HG03354 (cell line): ENCODE data around the gene COG8.

Source experiments
- ATAC-seq: cut with Tn5 transposase; IDR thresholded peaks from one replicate; pipeline ENCODE4 v1.9.1; 2021; ENCODE audit warnings: mild to moderate bottlenecking; ENCODE audit not compliant: unreplicated experiment, poor library complexity, severe bottlenecking

COG8 gene

GRCh38 chr16:69349536-69349935 is 10.2 kb upstream of the COG8 start:
- ATAC-seq = no peak

DNA sequence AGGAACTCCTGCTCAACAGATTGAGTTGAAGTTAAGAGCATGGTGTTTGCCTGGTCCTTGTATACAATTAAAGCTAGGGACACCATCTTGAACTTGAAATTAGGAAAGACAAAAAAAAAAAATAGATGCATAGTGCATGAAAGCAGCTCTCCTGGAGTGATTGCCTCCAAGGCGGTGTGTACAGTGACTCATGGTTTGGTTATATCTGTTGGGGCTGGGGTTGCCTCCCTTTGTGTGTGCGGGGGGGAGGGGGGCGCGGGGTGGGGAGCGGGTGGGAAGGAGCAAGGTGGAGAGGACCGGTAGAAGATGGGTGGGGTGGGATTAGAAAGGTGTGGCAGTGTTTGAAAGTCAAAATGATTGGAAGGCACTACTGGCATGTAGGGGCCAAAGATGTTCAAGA is 8.9 kb upstream of the COG8 start:
- no peak for ATAC-seq

- no peak for ATAC-seq
Measured at GRCh38 chr16:69346683-69347082, 7.3 kb upstream of the COG8 start.

DNA sequence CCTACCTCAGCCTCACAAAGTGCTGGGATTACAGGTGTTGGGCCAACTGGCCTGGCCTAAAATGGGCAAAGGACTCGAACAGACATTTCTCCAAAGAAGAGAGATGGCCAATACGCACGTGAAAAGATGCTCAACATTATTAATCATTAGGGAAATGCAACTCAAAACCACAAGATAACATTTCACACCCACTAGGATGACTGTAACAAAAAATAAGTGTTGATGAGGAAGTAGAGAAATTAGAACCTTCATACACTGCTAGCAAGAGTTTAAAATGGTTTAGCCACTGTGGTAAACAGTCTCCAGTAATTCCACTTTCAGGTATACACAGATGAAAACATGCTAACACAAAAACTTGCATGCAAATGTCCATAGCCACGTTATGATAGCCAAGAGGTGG is 6.6 kb upstream of the COG8 start:
- no peak for ATAC-seq

- no peak for ATAC-seq
Measured at GRCh38 chr16:69344171-69344570, 4.8 kb upstream of the COG8 start.

DNA sequence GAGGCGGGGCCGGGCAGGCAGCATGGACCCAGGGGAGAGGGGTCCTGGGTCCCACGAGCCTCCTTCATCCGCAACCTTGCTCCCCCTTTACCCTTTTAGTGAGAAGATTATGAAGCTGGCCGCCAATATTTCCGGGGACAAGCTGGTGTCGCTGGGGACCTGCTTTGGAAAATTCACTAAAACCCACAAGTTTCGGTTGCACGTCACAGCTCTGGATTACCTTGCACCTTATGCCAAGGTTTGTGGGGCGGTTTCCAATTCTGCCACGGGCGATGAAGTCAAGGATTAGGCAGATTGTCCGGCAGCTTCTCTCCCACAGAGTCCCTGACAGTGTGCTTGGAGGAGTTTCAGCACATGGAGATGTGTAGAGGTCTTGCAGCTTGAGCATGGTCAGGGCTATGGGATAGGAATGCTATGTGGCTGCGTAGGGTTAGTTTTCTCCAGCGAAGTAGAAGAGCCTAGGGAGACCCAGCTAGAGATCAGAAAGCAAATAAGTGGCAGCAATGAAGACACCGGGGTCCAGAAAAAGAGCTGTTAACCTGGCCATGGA is 806 bp upstream of the COG8 start:
- no peak for ATAC-seq

DNA sequence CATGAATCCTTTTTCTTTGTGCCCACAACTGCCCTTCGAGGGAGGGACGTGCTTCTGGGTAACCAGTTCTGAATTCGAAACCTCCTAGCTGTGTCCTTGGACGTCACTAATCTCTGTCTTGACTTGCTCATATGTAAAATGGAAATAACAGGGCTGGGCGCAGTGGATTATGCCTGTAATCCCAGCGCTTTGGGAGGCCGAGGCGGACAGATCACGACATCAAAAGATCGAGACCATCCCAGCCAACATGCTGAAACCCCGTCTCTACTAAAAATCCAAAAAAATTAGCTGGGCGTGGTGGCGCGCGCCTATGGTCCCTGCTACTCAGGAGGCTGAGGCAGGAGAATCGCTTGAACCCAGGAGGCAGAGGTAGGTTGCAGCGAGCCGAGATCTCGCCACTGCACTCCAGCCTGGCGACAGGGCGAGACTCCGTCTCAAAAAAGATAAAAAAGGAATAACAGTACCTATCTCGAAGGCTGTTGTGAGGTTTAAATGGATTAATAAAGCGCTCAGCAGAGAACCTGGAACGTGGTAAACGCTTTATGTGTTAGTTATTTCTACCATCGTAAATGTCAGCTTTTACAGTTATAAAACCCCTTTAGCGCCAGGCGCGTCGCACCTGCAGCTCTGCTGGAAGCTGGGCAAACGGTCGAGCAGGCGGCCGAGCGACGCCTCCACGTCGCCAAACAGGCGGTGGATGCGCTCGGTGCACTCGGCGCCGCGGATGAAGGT is 641 bp downstream of the COG8 start:
- no peak for ATAC-seq

DNA sequence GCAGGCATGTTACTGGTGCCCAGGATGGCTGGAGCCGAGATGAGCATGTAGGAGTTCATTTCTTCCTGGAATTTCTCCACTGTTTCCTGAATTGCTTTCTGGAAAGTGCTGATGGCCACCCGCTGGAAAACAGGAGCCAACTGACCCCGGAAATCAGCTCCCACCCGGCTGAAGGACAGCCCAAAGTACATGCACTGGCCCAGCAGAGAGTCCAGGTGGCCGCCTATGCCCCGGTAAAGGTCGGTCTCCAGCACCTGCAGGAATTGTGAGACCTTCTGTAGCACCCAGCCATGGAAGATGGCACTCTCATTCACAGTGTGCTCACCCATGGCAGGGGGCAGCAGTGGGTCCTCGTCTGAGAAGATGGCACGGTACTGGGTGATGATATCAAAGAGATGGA is 4.7 kb downstream of the COG8 start:
- ATAC-seq = no peak

GRCh38 chr16:69330286-69331109 is 8.9 kb downstream of the COG8 start, which contains the start of gene PDF:
TSS of gene PDF (minus strand) at chr16:69330588. CDS start at chr16:69330570, 18 bp downstream.
- peak; percentile 95 for ATAC-seq

- ATAC-seq = peak; percentile 52
Measured at GRCh38 chr16:69329369-69330285, 9.7 kb downstream of the COG8 start.

GRCh38 chr16:69328854-69329316 is 10.5 kb downstream of the COG8 start:
- no peak for ATAC-seq

GRCh38 chr16:69327585-69328310 is 11.6 kb downstream of the COG8 start:
- ATAC-seq = no peak

DNA sequence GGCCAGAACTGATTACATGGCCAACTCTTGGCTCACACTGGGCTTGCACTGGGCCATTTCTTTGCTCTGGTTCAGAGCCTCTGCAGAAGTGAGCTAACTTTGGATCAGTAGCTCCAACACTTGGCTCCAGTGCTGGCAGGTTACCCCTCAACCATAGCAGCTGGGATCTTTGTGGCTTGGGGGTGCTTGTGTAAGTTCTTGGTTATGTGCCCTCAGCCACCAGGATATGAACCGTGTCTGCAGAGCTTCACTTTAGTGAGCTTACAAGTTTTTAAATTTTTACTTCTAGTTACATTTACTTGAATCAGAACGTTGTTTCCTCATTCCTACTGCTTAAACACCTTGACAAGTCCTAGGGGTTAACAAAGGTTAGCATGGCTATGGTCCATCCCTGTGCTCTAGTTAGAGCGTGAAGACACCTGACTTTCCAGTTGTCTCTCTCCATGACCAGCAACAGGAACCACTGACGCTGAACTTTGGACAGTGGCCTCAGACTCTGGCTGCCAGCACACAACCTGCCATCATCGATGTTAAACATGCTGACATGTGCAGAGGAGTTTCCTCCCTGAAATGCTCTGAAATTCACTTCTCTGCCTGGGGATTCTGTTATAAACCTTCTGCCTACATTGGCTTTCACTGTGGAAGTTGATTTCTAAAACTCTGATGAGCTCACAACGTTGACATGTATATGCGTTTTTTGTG is 13.0 kb downstream of the COG8 start:
- ATAC-seq = no peak

- ATAC-seq = no peak
Measured at GRCh38 chr16:69325784-69326171, 13.6 kb downstream of the COG8 start.

DNA sequence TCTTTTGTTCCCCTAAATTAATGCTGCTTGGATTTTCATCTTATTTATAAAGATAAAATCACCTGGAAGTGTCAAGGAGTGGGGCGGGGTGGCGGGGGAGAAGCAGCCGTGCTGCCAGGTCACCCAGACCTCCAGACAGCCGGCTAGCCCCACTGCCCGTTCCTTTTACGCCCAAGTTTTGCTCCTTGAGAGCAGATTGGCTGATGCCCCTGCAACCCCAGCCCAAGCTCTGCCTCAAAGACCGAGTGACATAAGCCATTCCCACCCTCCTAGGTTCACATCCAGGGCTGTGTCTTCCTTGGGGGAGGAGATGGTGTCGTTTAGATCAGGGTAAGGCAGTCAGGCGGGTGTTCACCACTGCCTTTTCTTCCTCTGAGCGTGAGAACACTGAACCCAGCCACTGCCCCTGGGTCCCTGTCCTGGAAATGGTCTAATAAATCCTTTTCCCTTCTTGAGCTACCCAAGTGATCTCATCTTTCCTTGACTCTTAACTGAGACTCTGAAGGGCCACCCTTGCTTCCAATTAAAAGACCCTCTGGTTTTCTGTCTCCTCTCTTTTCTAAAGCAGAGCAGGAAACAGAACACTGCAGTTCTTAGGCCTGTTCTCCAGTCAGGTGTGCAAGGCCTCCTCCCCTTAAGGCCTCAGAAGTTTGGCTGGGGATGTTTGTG is 14.6 kb downstream of the COG8 start:
- ATAC-seq = no peak

DNA sequence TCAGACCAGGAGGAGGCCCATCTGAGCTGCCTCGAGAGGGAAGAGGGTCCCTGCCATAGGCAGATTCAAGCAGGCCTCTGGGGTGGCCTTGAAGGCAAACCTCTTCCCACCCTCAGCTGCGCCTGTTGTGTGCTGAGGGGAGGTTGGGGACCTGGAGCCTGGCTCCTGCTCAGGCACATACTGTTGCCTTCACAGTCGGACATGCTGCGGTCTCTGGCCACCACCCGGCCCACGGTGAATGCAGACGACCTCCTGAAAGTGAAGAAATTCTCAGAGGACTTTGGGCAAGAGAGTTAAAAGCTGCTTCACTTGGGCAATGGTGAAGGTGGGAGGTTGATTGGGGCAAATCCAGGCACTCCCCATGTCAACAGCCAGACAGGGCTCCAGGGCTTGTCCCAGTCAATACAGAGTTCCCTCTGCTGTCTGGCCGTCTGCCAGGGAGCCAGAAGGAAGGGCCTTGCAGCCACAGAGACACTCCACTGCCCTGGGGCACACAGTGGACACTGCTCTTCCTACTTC is 15.3 kb downstream of the COG8 start:
- no peak for ATAC-seq

DNA sequence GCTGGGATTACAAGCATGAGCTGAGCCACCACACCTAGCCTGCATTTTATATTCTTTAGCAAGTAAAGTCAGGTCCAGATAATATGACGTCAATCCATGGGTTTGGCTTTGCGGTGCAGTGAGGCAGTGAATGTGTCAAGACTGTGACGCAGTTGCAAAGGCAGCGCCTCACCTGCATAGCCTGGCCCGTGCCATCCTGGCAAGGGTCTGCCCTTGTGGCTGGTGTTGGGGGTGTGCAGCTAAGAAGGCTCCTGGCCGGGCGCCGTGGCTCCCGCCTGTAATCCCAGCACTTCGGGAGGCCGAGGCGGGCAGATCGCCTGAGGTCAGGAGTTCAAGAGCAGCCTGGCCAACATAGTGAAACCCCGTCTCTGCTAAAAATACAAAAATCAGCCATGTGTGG is 15.9 kb downstream of the COG8 start:
- ATAC-seq = no peak

GRCh38 chr16:69322343-69322742 is 17.0 kb downstream of the COG8 start:
- no peak for ATAC-seq
